K562 (cell line): Measurements from ENCODE around the gene SEPTIN12. TPM values are rescaled to one million over a fixed set of nuclear protein-coding genes. Genes with fewer than 3 reads are reported as not detected.

Source experiments
- ATAC-seq: fragments of 200-7000 bp; cut with Tn5 transposase; 3 replicates; pipeline ENCODE4 v1.9.1; 2020; ENCODE audit warnings: moderate library complexity
- BruUV-seq: library from RNA; stranded (reverse); fragments of 400-500 nt; replicated peaks from 2 replicates; lab custom pipeline; 2021; lab: Mats Ljungman, UMichigan
- CTCF ChIA-PET: fragments of 300-600 bp; formaldehyde crosslinking; extraction: SDS; loops from one replicate; lab custom pipeline; 2021; ENCODE audit warnings: low intra/inter-chr PET ratio; lab: Yijun Ruan, JAX
- POLR2A ChIA-PET: fragments of 300-600, 350-650 bp; sonication (Branson Sonifier 250); formaldehyde crosslinking; extraction: SDS; loops from one replicate; lab custom pipeline; 2021; ENCODE audit warnings: antibody characterized with exemption, inconsistent platforms; lab: Yijun Ruan, JAX
- DNase-seq, 4 experiments: peaks; one replicate each; pipeline versions ENCODE4 v3.0.0 to v3.0.0-alpha.2; 2011 to 2018; ENCODE audit warnings: low spot score in 3 of 4, mixed read lengths in 3 of 4; ENCODE audit errors: extremely low read depth in 1 of 4
- FAIRE-seq: peaks from 2 replicates; lab custom pipeline; 2011; peaks lifted over from hg19 to GRCh38; lab: Jason Lieb, UNC
- H2AFZ ChIP-seq: 2 replicates; pipeline ENCODE4 v1.6.0; 2011; ENCODE audit warnings: low read depth, low read length, control low read depth, inconsistent platforms
- H3K27ac ChIP-seq: fragments of 200-600 bp; 3 replicates; pipeline ENCODE4 v1.8.0; 2011; ENCODE audit warnings: low read depth, mild to moderate bottlenecking, control low read depth, inconsistent platforms, low read length, moderate library complexity, mixed read lengths; ENCODE audit errors: extremely low read depth
- H3K27me3 ChIP-seq, 2 experiments: fragments of 300-600 bp in 1 of 2; 2 replicates in 1 of 2; 3 replicates in 1 of 2; pipeline versions ENCODE4 v1.6.0 to v1.8.0; 2011; ENCODE audit warnings: inconsistent platforms in 2 of 2, low read length in 2 of 2, mild to moderate bottlenecking in 1 of 2, mixed read lengths in 1 of 2, moderate library complexity in 1 of 2; ENCODE audit not compliant: control insufficient read depth in 2 of 2, insufficient read depth in 2 of 2
- H3K36me3 ChIP-seq: fragments of 300-600 bp; 3 replicates; pipeline ENCODE4 v1.8.0; 2011; ENCODE audit warnings: mild to moderate bottlenecking, low read length, inconsistent platforms; ENCODE audit not compliant: control insufficient read depth, insufficient read depth
- H3K4me1 ChIP-seq, 2 experiments: fragments of 200-600 bp in 1 of 2; replicated peaks in 1 of 2; 2 replicates in 1 of 2; 3 replicates in 1 of 2; pipeline versions ENCODE4 v1.5.1 to v1.8.0; 2011; ENCODE audit warnings: inconsistent platforms in 2 of 2, low read length in 2 of 2, mild to moderate bottlenecking in 1 of 2, mixed read lengths in 1 of 2, moderate library complexity in 1 of 2; ENCODE audit not compliant: control insufficient read depth in 2 of 2, insufficient read depth in 2 of 2
- H3K4me2 ChIP-seq: 2 replicates; pipeline ENCODE4 v1.6.1; 2011; ENCODE audit warnings: low read length, control low read depth, inconsistent platforms, mixed read lengths; ENCODE audit not compliant: insufficient read depth
- H3K4me3 ChIP-seq: fragments of 200-600 bp; sonication (generic), shearing (Covaris generic); 2 replicates; pipeline ENCODE4 v1.5.1; 2016; ENCODE audit warnings: control low read depth, inconsistent platforms
- H3K79me2 ChIP-seq: fragments of 200-600 bp; 3 replicates; pipeline ENCODE4 v1.8.0; 2011; ENCODE audit warnings: low read length, inconsistent platforms; ENCODE audit not compliant: control insufficient read depth, insufficient read depth
- H3K9ac ChIP-seq, 2 experiments: 2 replicates each; pipeline versions ENCODE4 v1.6.0 to v1.6.1; 2011; ENCODE audit warnings: low read depth in 2 of 2, low read length in 2 of 2, control low read depth in 1 of 2, inconsistent platforms in 1 of 2, mild to moderate bottlenecking in 1 of 2, mixed read lengths in 1 of 2; ENCODE audit not compliant: insufficient read depth in 1 of 2
- H3K9me1 ChIP-seq: one replicate; pipeline ENCODE4 v1.6.0; 2011; ENCODE audit warnings: inconsistent platforms, mild to moderate bottlenecking, low read length, moderate library complexity; ENCODE audit not compliant: control insufficient read depth, insufficient read depth
- H3K9me3 ChIP-seq: replicated peaks from 2 replicates; pipeline ENCODE4 v1.5.1; 2011; ENCODE audit warnings: low read depth, low read length, inconsistent platforms; ENCODE audit not compliant: control insufficient read depth, insufficient read depth
- H4K20me1 ChIP-seq: replicated peaks from 2 replicates; pipeline ENCODE4 v1.6.1; 2011; ENCODE audit warnings: low read length, inconsistent platforms, mixed read lengths; ENCODE audit not compliant: control insufficient read depth, insufficient read depth
- BCL6 ChIP-seq: fragments of 250-450 bp; sonication (Bioruptor Pico); IDR thresholded peaks from 2 replicates; pipeline ENCODE4 v1.4.0; 2020
- CEBPZ ChIP-seq: fragments of 150-350 bp; IDR thresholded peaks from 2 replicates; pipeline ENCODE4 v1.6.1; 2014; ENCODE audit warnings: low read depth, mild to moderate bottlenecking, low read length, borderline replicate concordance
- CTBP1 ChIP-seq: fragments of 450-650 bp; IDR thresholded peaks from 2 replicates; pipeline ENCODE4 v1.6.1; 2016; ENCODE audit warnings: borderline replicate concordance
- FOXJ2 ChIP-seq: fragments of 200-800 bp; sonication (Bioruptor generic); IDR thresholded peaks from 2 replicates; pipeline ENCODE4 v1.6.1; 2016; ENCODE audit warnings: missing genetic modification characterization, missing compliant biosample characterization
- FOXK1 ChIP-seq: sonication (generic); formaldehyde crosslinking; IDR thresholded peaks from 2 replicates; pipeline ENCODE4 v1.8.0; 2022; ENCODE audit warnings: missing genetic modification reagents, mild to moderate bottlenecking, borderline replicate concordance
- HOXB6 ChIP-seq: fragments of 250-450 bp; sonication (Bioruptor Pico); IDR thresholded peaks from 2 replicates; pipeline ENCODE4 v1.5.1; 2022; ENCODE audit warnings: mild to moderate bottlenecking, borderline replicate concordance
- MAFF ChIP-seq: IDR thresholded peaks from 2 replicates; pipeline ENCODE4 v1.6.1; 2012; ENCODE audit warnings: low read length, improper control_type of control experiment
- NCOA4 ChIP-seq: fragments of 450-650 bp; IDR thresholded peaks from 2 replicates; pipeline ENCODE4 v1.6.1; 2018; ENCODE audit warnings: mild to moderate bottlenecking; ENCODE audit not compliant: partially characterized antibody
- RAD51 ChIP-seq: fragments of 450-650 bp; IDR thresholded peaks from 2 replicates; pipeline ENCODE4 v1.7.1; 2016; ENCODE audit warnings: low read depth, mild to moderate bottlenecking, borderline replicate concordance
- RBM17 ChIP-seq: fragments of 200-400 bp; formaldehyde crosslinking; IDR thresholded peaks from 2 replicates; pipeline ENCODE4 v1.6.1; 2017; ENCODE audit warnings: low read depth, mild to moderate bottlenecking, low read length, borderline replicate concordance
- SMARCA4 ChIP-seq: fragments of 450-650 bp; IDR thresholded peaks from 2 replicates; pipeline ENCODE4 v1.6.1; 2016
- SREBF2 ChIP-seq: sonication (generic); formaldehyde crosslinking; IDR thresholded peaks from 2 replicates; pipeline ENCODE4 v1.4.0; 2020; ENCODE audit warnings: mild to moderate bottlenecking, missing genetic modification reagents
- USF1 ChIP-seq: sonication (generic); formaldehyde crosslinking; IDR thresholded peaks from 2 replicates; pipeline ENCODE4 v1.9.0; 2022; ENCODE audit warnings: mild to moderate bottlenecking, missing genetic modification reagents
- USF2 ChIP-seq: sonication (generic); formaldehyde crosslinking; IDR thresholded peaks from 2 replicates; pipeline ENCODE4 v1.5.0; 2020; ENCODE audit warnings: missing genetic modification reagents
- ZBTB9 ChIP-seq: fragments of 450-650 bp; formaldehyde crosslinking; IDR thresholded peaks from 2 replicates; pipeline ENCODE4 v1.4.0; 2020; ENCODE audit warnings: mild to moderate bottlenecking, moderate library complexity
- ZC3H11A ChIP-seq: IDR thresholded peaks from 2 replicates; pipeline ENCODE4 v1.6.1; 2012; ENCODE audit warnings: low read depth, low read length, improper control_type of control experiment
- ZKSCAN1 ChIP-seq: fragments of 150-350 bp; IDR thresholded peaks from 2 replicates; pipeline ENCODE4 v1.6.1; 2016; ENCODE audit warnings: low read depth, low read length
- ZNF134 ChIP-seq: fragments of 250-450 bp; sonication (Bioruptor Pico); conservative IDR thresholded peaks from 2 replicates; pipeline ENCODE4 v1.4.0; 2020
- ZNF717 ChIP-seq: fragments of 250-450 bp; sonication (Bioruptor Pico); IDR thresholded peaks from 2 replicates; pipeline ENCODE4 v1.5.0; 2021
- WGBS: fragments of 100-300 bp; shearing (Covaris generic); methylation state at CpG from one replicate; pipeline ENCODE4 v1.1.6; 2016; ENCODE audit warnings: low coverage, mixed read lengths; ENCODE audit not compliant: insufficient coverage; ENCODE audit errors: missing lambda C conversion rate; 5-methylcytosine and 5-hydroxymethylcytosine counted together
- in situ Hi-C: fragments of 300-500 bp; cut with MboI; formaldehyde crosslinking; loops from 4 replicates; pipeline ENCODE4 v1.15.0; 2018; ENCODE audit warnings: inconsistent platforms, mixed read lengths
- intact Hi-C: fragments of 100-400 bp; cut with micrococcal nuclease; formaldehyde crosslinking; loops from 2 replicates; pipeline ENCODE4 v1.14.2; 2022
- polyA plus RNA-seq, 8 experiments: library from polyadenylated mRNA; depleted of rRNA in 4 of 8; stranded (reverse) in 5 of 8; unstranded in 3 of 8; fragments of >200 nt; fragmentation: Nextera tagmentation in 2 of 8; fragmentation: Illumina TruSeq in 1 of 8; extraction: Ambion mirVana in 2 of 8; extraction: Trizol in 1 of 8; gene quantifications; 2 replicates each; pipeline versions ENCODE4 v1.2.1 to v1.2.3, GENCODE V29; 2011 to 2014; ENCODE audit warnings: inconsistent platforms in 1 of 8, missing spikeins in 1 of 8
- total RNA-seq, 7 experiments: library from RNA; depleted of rRNA in 6 of 7; stranded (reverse); fragments of >200 nt in 6 of 7; fragmentation: Illumina TruSeq in 2 of 7; extraction: Trizol in 2 of 7; gene quantifications; 2 replicates each; pipeline versions ENCODE4 v1.2.1 to v1.2.3, GENCODE V29; 2011 to 2021; ENCODE audit warnings: low replicate concordance in 1 of 7

SEPTIN12 gene
- total and polyA plus RNA-seq, 9 of the 15 experiments (the other 6 are each of a cell fraction or from before 2014, with no cell fraction given), result not detected

GRCh38 chr16:4771646-4772045 is 16.5 kb downstream of the SEPTIN12 start:
- no peak overlapping the region for H2AFZ ChIP-seq
- H3K27ac ChIP-seq, result no peak overlapping the region
- no peaks in the 10 kb centered on the region for H4K20me1 ChIP-seq
- H3K79me2 ChIP-seq, result peaks cover 4% of the 10 kb centered on the region
- WGBS, result 59% methylated on average over 3 of the region's 3 CpGs
- H3K4me2 ChIP-seq, result no peak overlapping the region
- no peaks in the 10 kb centered on the region for H3K36me3 ChIP-seq
- ATAC-seq, result no peak
- intact Hi-C loops, result no loop called here
- H3K27me3 ChIP-seq, result no peaks in the 10 kb centered on the region
- no TSS peak for BruUV-seq
- no peak for DNase-seq
- H3K4me1 ChIP-seq, result peaks cover 16 to 30% of the 10 kb centered on the region in 2 experiments
- no peaks in the 10 kb centered on the region for H3K9me1 ChIP-seq
- no peak overlapping the region for H3K4me3 ChIP-seq
- ChIA-PET POLR2A (no interaction called here), CTCF (no interaction called here)
- no peak for FAIRE-seq
- in situ Hi-C loops, result no loop called here
- no peak overlapping the region for H3K9ac ChIP-seq
- no peaks in the 10 kb centered on the region for H3K9me3 ChIP-seq
- no peak for TF ChIP-seq SREBF2
- TF ChIP-seq NCOA4, result no peak
- no peak for TF ChIP-seq ZNF717
- TF ChIP-seq ZNF134 (CRISPR knock-in tag), result no peak
- peak; percentile 38; the same call in 1 of the 2 replicates for TF ChIP-seq USF2 (CRISPR knock-in tag)
- TF ChIP-seq RBM17, result no peak
- no peak for TF ChIP-seq CTBP1
- peak; percentile 50; the same call in 1 of the 2 replicates for TF ChIP-seq USF1 (CRISPR knock-in tag)
- TF ChIP-seq FOXJ2 (tag), result no peak
- no peak for TF ChIP-seq MAFF
- no peak for TF ChIP-seq FOXK1
- peak; percentile 41; the same call in 1 of the 2 replicates for TF ChIP-seq RAD51
- TF ChIP-seq CEBPZ, result no peak
- no peak for TF ChIP-seq BCL6 (CRISPR knock-in tag)
- no peak for TF ChIP-seq SMARCA4
- no peak for TF ChIP-seq HOXB6 (CRISPR knock-in tag)
- no peak for TF ChIP-seq ZKSCAN1
- no peak for TF ChIP-seq ZC3H11A
- no peak for TF ChIP-seq ZBTB9 (CRISPR knock-in tag)
